ENCODE results near the gene IPMK. TPM values are rescaled to one million over a fixed set of nuclear protein-coding genes. Genes with fewer than 3 reads are reported as not detected.

IPMK gene
- total RNA-seq, 4 donors from 2014 or later: 5.7 to 16.0 (median 10.4) TPM

GRCh38 chr10:58209669-58210068 lies 58.0 kb downstream of the IPMK start:
- no peak for TF ChIP-seq CTCF (IDR thresholded peaks at IDR 0.05; ENCODE audit: low read depth)

GRCh38 chr10:58206251-58206650 lies 61.4 kb downstream of the IPMK start:
- TF ChIP-seq CTCF (IDR thresholded peaks at IDR 0.05; ENCODE audit: low read depth): no peak

- TF ChIP-seq CTCF (IDR thresholded peaks at IDR 0.05; ENCODE audit: low read depth): no peak
Observed at GRCh38 chr10:58201704-58202103, 66.0 kb downstream of the IPMK start.

GRCh38 chr10:58189269-58189668 lies 78.4 kb downstream of the IPMK start:
- no peak for TF ChIP-seq CTCF (IDR thresholded peaks at IDR 0.05; ENCODE audit: low read depth)

GRCh38 chr10:58184120-58184670 lies 83.5 kb downstream of the IPMK start:
- TF ChIP-seq CTCF (IDR thresholded peaks at IDR 0.05; ENCODE audit: low read depth): no peak

- TF ChIP-seq CTCF (IDR thresholded peaks at IDR 0.05; ENCODE audit: low read depth): no peak
Observed at GRCh38 chr10:58180666-58181065, 87.0 kb downstream of the IPMK start.

- TF ChIP-seq CTCF (IDR thresholded peaks at IDR 0.05; ENCODE audit: low read depth): no peak
Observed at GRCh38 chr10:58179238-58179637, 88.5 kb downstream of the IPMK start.
